CD4-positive, alpha-beta T cell (primary cell): ENCODE measurements around the gene MMS19. TPM values are rescaled to one million over a fixed set of nuclear protein-coding genes. Genes with fewer than 3 reads are reported as not detected.

Experiments used
- ATAC-seq: fragments of 200-7000 bp; cut with Tn5 transposase; one replicate; pipeline ENCODE4 v1.10.0; 2022; ENCODE audit warnings: mild to moderate bottlenecking; ENCODE audit not compliant: poor library complexity
- CTCF ChIA-PET: fragments of 350-600 bp; sonication (Branson Sonifier 250); formaldehyde crosslinking; loops from one replicate; lab custom pipeline; 2021; ENCODE audit warnings: antibody characterized with exemption, inconsistent platforms; lab: Charles Lee
- POLR2A ChIA-PET: fragments of 350-600 bp; sonication (Branson Sonifier 250); formaldehyde crosslinking; loops from one replicate; lab custom pipeline; 2021; ENCODE audit warnings: antibody characterized with exemption, inconsistent platforms; lab: Charles Lee
- DNase-seq, 14 experiments: peaks; one replicate each; pipeline ENCODE4 v3.0.0-alpha.2; 2013 to 2020; ENCODE audit warnings: mixed read lengths in 2 of 14
- H3K27ac ChIP-seq, 2 donors: one replicate each; pipeline versions ENCODE4 v1.5.1 to v1.7.0; 2013; ENCODE audit warnings: low read length in 2 of 2, low read depth in 1 of 2, mild to moderate bottlenecking in 1 of 2
- H3K27me3 ChIP-seq, 2 experiments: 1 replicate in 1 of 2; 2 replicates in 1 of 2; pipeline versions ENCODE4 v1.6.1 to v1.7.0; 2013; ENCODE audit warnings: low read length in 2 of 2, control low read depth in 1 of 2, mild to moderate bottlenecking in 1 of 2, moderate library complexity in 1 of 2; ENCODE audit not compliant: insufficient read depth in 2 of 2, control insufficient read depth in 1 of 2
- H3K36me3 ChIP-seq: one replicate; pipeline ENCODE4 v1.6.1; 2013; ENCODE audit warnings: low read length, control low read depth; ENCODE audit not compliant: insufficient read depth
- H3K4me1 ChIP-seq: one replicate; pipeline ENCODE4 v1.6.1; 2013; ENCODE audit warnings: low read length, control low read depth; ENCODE audit not compliant: insufficient read depth
- H3K4me3 ChIP-seq: one replicate; pipeline ENCODE4 v1.5.1; 2013; ENCODE audit warnings: mild to moderate bottlenecking, low read length, moderate library complexity
- H3K9me3 ChIP-seq, 2 experiments: 1 replicate in 1 of 2; 2 replicates in 1 of 2; pipeline versions ENCODE4 v1.6.1 to v1.7.0; 2013; ENCODE audit warnings: low read length in 2 of 2, mild to moderate bottlenecking in 2 of 2, control low read depth in 1 of 2, moderate library complexity in 1 of 2; ENCODE audit not compliant: control insufficient read depth in 1 of 2, insufficient read depth in 1 of 2
- H3K27ac Mint-ChIP-seq: one replicate; pipeline ENCODE4 v1.8.0; 2020; ENCODE audit warnings: mixed read lengths
- H3K27me3 Mint-ChIP-seq: one replicate; pipeline ENCODE4 v1.8.0; 2021; ENCODE audit warnings: mixed read lengths
- H3K36me3 Mint-ChIP-seq: one replicate; pipeline ENCODE4 v1.8.0; 2021; ENCODE audit warnings: low read depth, mixed read lengths
- H3K4me1 Mint-ChIP-seq: one replicate; pipeline ENCODE4 v1.8.0; 2021; ENCODE audit warnings: low read depth, mixed read lengths
- H3K4me3 Mint-ChIP-seq: one replicate; pipeline ENCODE4 v1.8.0; 2020; ENCODE audit warnings: mild to moderate bottlenecking, mixed read lengths
- H3K9me3 Mint-ChIP-seq: one replicate; pipeline ENCODE4 v1.8.0; 2020; ENCODE audit warnings: mixed read lengths
- CTCF ChIP-seq: fragments of 200-600 bp; IDR thresholded peaks from one replicate; pipeline ENCODE4 v1.8.0; 2022; ENCODE audit warnings: antibody characterized with exemption, mild to moderate bottlenecking
- intact Hi-C, 2 experiments: fragments of 100-400 bp; cut with DNase I in 1 of 2; cut with micrococcal nuclease in 1 of 2; formaldehyde crosslinking; loops; one replicate each; pipeline versions ENCODE4 v1.15.1 to v1.9.0; 2023 to 2025; cut with DNase I, micrococcal nuclease
- total RNA-seq, 174 experiments: library from RNA in 2 of 174; stranded (reverse) in 2 of 174; gene quantifications; one replicate each; pipeline ENCODE4 v1.2.3 and lab custom pipeline; 2021 to 2026

MMS19 gene
- total RNA-seq, 2 experiments from 2014 or later, result 58.4 to 65.7 TPM

GRCh38 chr10:97452352-97452751 lies 45.9 kb downstream of the MMS19 start:
- Mint-ChIP-seq H3K27ac (peak overlapping the region; percentile 33), H3K27me3 (no peaks in the 10 kb centered on the region), H3K4me1 (peaks cover 40% of the 10 kb centered on the region), H3K4me3 (no peak overlapping the region), H3K9me3 (no peaks in the 10 kb centered on the region), H3K36me3 (peaks cover 63% of the 10 kb centered on the region)
- peaks cover 18% of the 10 kb centered on the region for H3K4me1 ChIP-seq
- ATAC-seq, result no peak
- intact Hi-C loops, result no loop called here
- no peaks in the 10 kb centered on the region for H3K9me3 ChIP-seq
- TF ChIP-seq CTCF, result no peak
- H3K36me3 ChIP-seq, result peaks cover 43% of the 10 kb centered on the region
- no peak overlapping the region for H3K4me3 ChIP-seq
- POLR2A ChIA-PET, result no interaction called here
- DNase-seq, result no peak
- H3K27ac ChIP-seq, result no peak overlapping the region
- CTCF ChIA-PET, result no interaction called here
- H3K27me3 ChIP-seq, result no peaks in the 10 kb centered on the region

GRCh38 chr10:97451605-97452004 lies 46.6 kb downstream of the MMS19 start:
- CTCF ChIA-PET, result no interaction called here
- Histone ChIP-seq H3K9me3 (no peaks in the 10 kb centered on the region), H3K4me3 (no peak overlapping the region), H3K36me3 (peaks cover 36% of the 10 kb centered on the region), H3K27me3 (no peaks in the 10 kb centered on the region), H3K27ac (no peak overlapping the region), H3K4me1 (peaks cover 26% of the 10 kb centered on the region)
- no peak for ATAC-seq
- intact Hi-C loops, result no loop called here
- no peaks in the 10 kb centered on the region for H3K27me3 Mint-ChIP-seq
- H3K27ac Mint-ChIP-seq, result peak overlapping the region; percentile 55
- peaks cover 46% of the 10 kb centered on the region for H3K4me1 Mint-ChIP-seq
- no peak for TF ChIP-seq CTCF
- no peak overlapping the region for H3K4me3 Mint-ChIP-seq
- H3K9me3 Mint-ChIP-seq, result no peaks in the 10 kb centered on the region
- DNase-seq, result no peak
- POLR2A ChIA-PET, result no interaction called here
- H3K36me3 Mint-ChIP-seq, result peaks cover 55% of the 10 kb centered on the region

GRCh38 chr10:97450828-97451227 lies 47.4 kb downstream of the MMS19 start:
- intact Hi-C loops, result no loop called here
- H3K4me1 ChIP-seq, result peaks cover 31% of the 10 kb centered on the region
- H3K4me1 Mint-ChIP-seq, result peaks cover 53% of the 10 kb centered on the region
- H3K4me3 Mint-ChIP-seq, result peak overlapping the region; percentile 54
- no peaks in the 10 kb centered on the region for H3K9me3 ChIP-seq
- peak overlapping the region; percentile 55 for H3K27ac Mint-ChIP-seq
- no peaks in the 10 kb centered on the region for H3K9me3 Mint-ChIP-seq
- ChIA-PET CTCF (no interaction called here), POLR2A (no interaction called here)
- no peak for TF ChIP-seq CTCF
- no peak overlapping the region for H3K4me3 ChIP-seq
- H3K36me3 ChIP-seq, result peaks cover 30% of the 10 kb centered on the region
- H3K27me3 Mint-ChIP-seq, result no peaks in the 10 kb centered on the region
- no peak overlapping the region for H3K27ac ChIP-seq
- ATAC-seq (no peak), DNase-seq (no peak)
- no peaks in the 10 kb centered on the region for H3K27me3 ChIP-seq
- peaks cover 51% of the 10 kb centered on the region for H3K36me3 Mint-ChIP-seq
